K562 (cell line): ENCODE data around the gene ARHGEF7. TPM values are rescaled to one million over a fixed set of nuclear protein-coding genes. Genes with fewer than 3 reads are reported as not detected.

ENCODE experiments used
- ATAC-seq: fragments of 200-7000 bp; cut with Tn5 transposase; 3 replicates; pipeline ENCODE4 v1.9.1; 2020; ENCODE audit warnings: moderate library complexity
- BruUV-seq: library from RNA; stranded (reverse); fragments of 400-500 nt; replicated peaks from 2 replicates; lab custom pipeline; 2021; lab: Mats Ljungman, UMichigan
- CTCF ChIA-PET: fragments of 300-600 bp; formaldehyde crosslinking; extraction: SDS; loops from one replicate; lab custom pipeline; 2021; ENCODE audit warnings: low intra/inter-chr PET ratio; lab: Yijun Ruan, JAX
- POLR2A ChIA-PET: fragments of 300-600, 350-650 bp; sonication (Branson Sonifier 250); formaldehyde crosslinking; extraction: SDS; loops from one replicate; lab custom pipeline; 2021; ENCODE audit warnings: antibody characterized with exemption, inconsistent platforms; lab: Yijun Ruan, JAX
- DNase-seq, 4 experiments: peaks; one replicate each; pipeline versions ENCODE4 v3.0.0 to v3.0.0-alpha.2; 2011 to 2018; ENCODE audit warnings: low spot score in 3 of 4, mixed read lengths in 3 of 4; ENCODE audit errors: extremely low read depth in 1 of 4
- FAIRE-seq: peaks from 2 replicates; lab custom pipeline; 2011; peaks lifted over from hg19 to GRCh38; lab: Jason Lieb, UNC
- H2AFZ ChIP-seq: 2 replicates; pipeline ENCODE4 v1.6.0; 2011; ENCODE audit warnings: low read depth, low read length, control low read depth, inconsistent platforms
- H3K27ac ChIP-seq: fragments of 200-600 bp; 3 replicates; pipeline ENCODE4 v1.8.0; 2011; ENCODE audit warnings: low read depth, mild to moderate bottlenecking, control low read depth, inconsistent platforms, low read length, moderate library complexity, mixed read lengths; ENCODE audit errors: extremely low read depth
- H3K27me3 ChIP-seq, 2 experiments: fragments of 300-600 bp in 1 of 2; 2 replicates in 1 of 2; 3 replicates in 1 of 2; pipeline versions ENCODE4 v1.6.0 to v1.8.0; 2011; ENCODE audit warnings: inconsistent platforms in 2 of 2, low read length in 2 of 2, mild to moderate bottlenecking in 1 of 2, mixed read lengths in 1 of 2, moderate library complexity in 1 of 2; ENCODE audit not compliant: control insufficient read depth in 2 of 2, insufficient read depth in 2 of 2
- H3K36me3 ChIP-seq: fragments of 300-600 bp; 3 replicates; pipeline ENCODE4 v1.8.0; 2011; ENCODE audit warnings: mild to moderate bottlenecking, low read length, inconsistent platforms; ENCODE audit not compliant: control insufficient read depth, insufficient read depth
- H3K4me1 ChIP-seq, 2 experiments: fragments of 200-600 bp in 1 of 2; replicated peaks in 1 of 2; 2 replicates in 1 of 2; 3 replicates in 1 of 2; pipeline versions ENCODE4 v1.5.1 to v1.8.0; 2011; ENCODE audit warnings: inconsistent platforms in 2 of 2, low read length in 2 of 2, mild to moderate bottlenecking in 1 of 2, mixed read lengths in 1 of 2, moderate library complexity in 1 of 2; ENCODE audit not compliant: control insufficient read depth in 2 of 2, insufficient read depth in 2 of 2
- H3K4me2 ChIP-seq: 2 replicates; pipeline ENCODE4 v1.6.1; 2011; ENCODE audit warnings: low read length, control low read depth, inconsistent platforms, mixed read lengths; ENCODE audit not compliant: insufficient read depth
- H3K4me3 ChIP-seq: fragments of 200-600 bp; sonication (generic), shearing (Covaris generic); 2 replicates; pipeline ENCODE4 v1.5.1; 2016; ENCODE audit warnings: control low read depth, inconsistent platforms
- H3K79me2 ChIP-seq: fragments of 200-600 bp; 3 replicates; pipeline ENCODE4 v1.8.0; 2011; ENCODE audit warnings: low read length, inconsistent platforms; ENCODE audit not compliant: control insufficient read depth, insufficient read depth
- H3K9ac ChIP-seq, 2 experiments: 2 replicates each; pipeline versions ENCODE4 v1.6.0 to v1.6.1; 2011; ENCODE audit warnings: low read depth in 2 of 2, low read length in 2 of 2, control low read depth in 1 of 2, inconsistent platforms in 1 of 2, mild to moderate bottlenecking in 1 of 2, mixed read lengths in 1 of 2; ENCODE audit not compliant: insufficient read depth in 1 of 2
- H3K9me1 ChIP-seq: one replicate; pipeline ENCODE4 v1.6.0; 2011; ENCODE audit warnings: inconsistent platforms, mild to moderate bottlenecking, low read length, moderate library complexity; ENCODE audit not compliant: control insufficient read depth, insufficient read depth
- H3K9me3 ChIP-seq: replicated peaks from 2 replicates; pipeline ENCODE4 v1.5.1; 2011; ENCODE audit warnings: low read depth, low read length, inconsistent platforms; ENCODE audit not compliant: control insufficient read depth, insufficient read depth
- H4K20me1 ChIP-seq: replicated peaks from 2 replicates; pipeline ENCODE4 v1.6.1; 2011; ENCODE audit warnings: low read length, inconsistent platforms, mixed read lengths; ENCODE audit not compliant: control insufficient read depth, insufficient read depth
- BDP1 ChIP-seq: IDR thresholded peaks from 3 replicates; pipeline ENCODE4 v1.6.1; 2011; ENCODE audit not compliant: insufficient read length, insufficient read depth
- CHD1 ChIP-seq: fragments of 200-600 bp; sonication (generic); IDR thresholded peaks from one replicate; pipeline ENCODE4 v1.6.1; 2012; ENCODE audit warnings: mild to moderate bottlenecking, moderate library complexity, low read length, inconsistent platforms
- EP400 ChIP-seq: fragments of 450-650 bp; IDR thresholded peaks from 2 replicates; pipeline ENCODE4 v1.6.1; 2017; ENCODE audit warnings: antibody characterized with exemption, mild to moderate bottlenecking, moderate library complexity
- ILF3 ChIP-seq: fragments of 450-650 bp; IDR thresholded peaks from 2 replicates; pipeline ENCODE4 v1.6.1; 2018; ENCODE audit warnings: antibody characterized with exemption, mild to moderate bottlenecking, moderate library complexity, borderline replicate concordance
- SP1 ChIP-seq: sonication (generic); formaldehyde crosslinking; IDR thresholded peaks from 2 replicates; pipeline ENCODE4 v1.8.1; 2022; ENCODE audit warnings: mild to moderate bottlenecking, missing genetic modification reagents
- ZNF124 ChIP-seq: sonication (generic); formaldehyde crosslinking; IDR thresholded peaks from 2 replicates; pipeline ENCODE4 v1.8.1; 2022; ENCODE audit warnings: missing genetic modification reagents
- ZNF707 ChIP-seq: fragments of 250-450 bp; sonication (Bioruptor Pico); conservative IDR thresholded peaks from 2 replicates; pipeline ENCODE4 v1.8.0; 2022; ENCODE audit warnings: inconsistent platforms, mild to moderate bottlenecking, moderate library complexity
- WGBS: fragments of 100-300 bp; shearing (Covaris generic); methylation state at CpG from one replicate; pipeline ENCODE4 v1.1.6; 2016; ENCODE audit warnings: low coverage, mixed read lengths; ENCODE audit not compliant: insufficient coverage; ENCODE audit errors: missing lambda C conversion rate; 5-methylcytosine and 5-hydroxymethylcytosine counted together
- in situ Hi-C: fragments of 300-500 bp; cut with MboI; formaldehyde crosslinking; loops from 4 replicates; pipeline ENCODE4 v1.15.0; 2018; ENCODE audit warnings: inconsistent platforms, mixed read lengths
- intact Hi-C: fragments of 100-400 bp; cut with micrococcal nuclease; formaldehyde crosslinking; loops from 2 replicates; pipeline ENCODE4 v1.14.2; 2022
- polyA plus RNA-seq, 8 experiments: library from polyadenylated mRNA; depleted of rRNA in 4 of 8; stranded (reverse) in 5 of 8; unstranded in 3 of 8; fragments of >200 nt; fragmentation: Nextera tagmentation in 2 of 8; fragmentation: Illumina TruSeq in 1 of 8; extraction: Ambion mirVana in 2 of 8; extraction: Trizol in 1 of 8; gene quantifications; 2 replicates each; pipeline versions ENCODE4 v1.2.1 to v1.2.3, GENCODE V29; 2011 to 2014; ENCODE audit warnings: inconsistent platforms in 1 of 8, missing spikeins in 1 of 8
- total RNA-seq, 7 experiments: library from RNA; depleted of rRNA in 6 of 7; stranded (reverse); fragments of >200 nt in 6 of 7; fragmentation: Illumina TruSeq in 2 of 7; extraction: Trizol in 2 of 7; gene quantifications; 2 replicates each; pipeline versions ENCODE4 v1.2.1 to v1.2.3, GENCODE V29; 2011 to 2021; ENCODE audit warnings: low replicate concordance in 1 of 7
- TF ChIP-seq, protein P1 (sequence below): conservative IDR thresholded peaks from 2 replicates; pipeline ENCODE4 v1.6.1; 2011; ENCODE audit warnings: low read depth, mild to moderate bottlenecking, low read length; ENCODE audit not compliant: control insufficient read depth

The ARHGEF7 gene
- total and polyA plus RNA-seq, 9 of the 15 experiments (the other 6 are each of a cell fraction or from before 2014, with no cell fraction given), result 2.1 to 26.8 (median 17.5) TPM

DNA sequence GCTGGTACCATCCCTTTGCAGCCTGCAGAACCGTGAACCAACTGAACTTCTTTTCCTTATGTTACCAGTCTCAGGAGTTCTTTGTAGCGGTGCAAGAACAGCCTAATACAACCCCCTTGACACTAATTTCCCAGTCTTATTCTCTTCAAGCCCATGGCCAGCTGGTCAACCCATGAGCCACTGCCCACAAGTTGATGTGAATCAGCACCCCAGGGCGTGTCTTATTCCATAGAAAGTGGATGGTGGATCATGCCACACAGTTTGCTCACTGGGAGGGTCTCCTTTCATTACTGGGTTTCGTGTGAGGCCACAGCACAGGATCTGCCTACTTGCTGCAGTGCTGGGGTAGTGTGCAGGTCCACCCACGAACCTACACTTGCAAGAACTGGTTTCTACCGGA is 232.3 kb downstream of the ARHGEF7 start:
- Histone ChIP-seq H3K27me3 (peaks cover 3 to 46% of the 10 kb centered on the region in 2 experiments; a peak in 4 of 5 replicates), H3K4me1 (no peaks in the 10 kb centered on the region; a peak in 1 of 5 replicates), H2AFZ (no peak overlapping the region), H4K20me1 (no peaks in the 10 kb centered on the region), H3K79me2 (no peaks in the 10 kb centered on the region), H3K9me1 (no peaks in the 10 kb centered on the region), H3K4me2 (no peak overlapping the region), H3K36me3 (no peaks in the 10 kb centered on the region)
- in situ Hi-C loops (no loop called here), intact Hi-C loops (no loop called here)
- FAIRE-seq (no peak), ATAC-seq (no peak)
- WGBS, result 3% methylated on average over 6 of the region's 6 CpGs
- TF ChIP-seq, protein P1, sequence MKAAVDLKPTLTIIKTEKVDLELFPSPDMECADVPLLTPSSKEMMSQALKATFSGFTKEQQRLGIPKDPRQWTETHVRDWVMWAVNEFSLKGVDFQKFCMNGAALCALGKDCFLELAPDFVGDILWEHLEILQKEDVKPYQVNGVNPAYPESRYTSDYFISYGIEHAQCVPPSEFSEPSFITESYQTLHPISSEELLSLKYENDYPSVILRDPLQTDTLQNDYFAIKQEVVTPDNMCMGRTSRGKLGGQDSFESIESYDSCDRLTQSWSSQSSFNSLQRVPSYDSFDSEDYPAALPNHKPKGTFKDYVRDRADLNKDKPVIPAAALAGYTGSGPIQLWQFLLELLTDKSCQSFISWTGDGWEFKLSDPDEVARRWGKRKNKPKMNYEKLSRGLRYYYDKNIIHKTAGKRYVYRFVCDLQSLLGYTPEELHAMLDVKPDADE, result no peak
- TF ChIP-seq BDP1, result no peak
- no peak for TF ChIP-seq ILF3
- no peak for TF ChIP-seq ZNF707 (CRISPR knock-in tag)
- no peak for TF ChIP-seq CHD1
- TF ChIP-seq ZNF124 (CRISPR knock-in tag), result no peak
- no peak for TF ChIP-seq EP400
- no peak for TF ChIP-seq SP1
- TF ChIP-seq, all 486 proteins: peak for 0
- no peak for DNase-seq
- Histone ChIP-seq H3K9ac (no peak overlapping the region), H3K4me3 (no peak overlapping the region), H3K9me3 (no peaks in the 10 kb centered on the region), H3K27ac (no peak overlapping the region)
- ChIA-PET CTCF (no interaction called here), POLR2A (no interaction called here)
- no TSS peak for BruUV-seq
